GM18520 (cell line): ENCODE measurements around the gene KRT10.
"Not testable (repeated sequence)": the region's sequence is repeated elsewhere in the genome, so short reads cannot be mapped to it uniquely, and the experiment has no call there.

ENCODE experiments used
- ATAC-seq: cut with Tn5 transposase; IDR thresholded peaks from one replicate; pipeline ENCODE4 v1.9.1; 2021; ENCODE audit not compliant: unreplicated experiment

Gene KRT10

GRCh38 chr17:40822132-40822812 lies at the start of gene KRT10:
KRT10 (minus strand) TSS chr17:40822614; CDS start chr17:40822585, 29 bp downstream.
- no peak for ATAC-seq

- no peak for ATAC-seq
Observed at GRCh38 chr17:40871316-40871715, 48.9 kb upstream of the KRT10 start.

GRCh38 chr17:40870136-40870535 lies 47.7 kb upstream of the KRT10 start:
- ATAC-seq: no peak

GRCh38 chr17:40866838-40867237 lies 44.4 kb upstream of the KRT10 start, which contains the start of gene KRT12:
KRT12 (minus strand) TSS chr17:40867223; CDS start chr17:40867186, 37 bp downstream.
- no peak for ATAC-seq

- no peak for ATAC-seq
Observed at GRCh38 chr17:40864661-40865390, 42.4 kb upstream of the KRT10 start.

- no peak for ATAC-seq
Observed at GRCh38 chr17:40862985-40863733, 40.7 kb upstream of the KRT10 start.

- ATAC-seq: no peak
Observed at GRCh38 chr17:40859536-40859935, 37.1 kb upstream of the KRT10 start.

GRCh38 chr17:40858667-40859066 lies 36.3 kb upstream of the KRT10 start:
- ATAC-seq: not testable (repeated sequence)

GRCh38 chr17:40857535-40857934 lies 35.1 kb upstream of the KRT10 start:
- no peak for ATAC-seq

- no peak for ATAC-seq
Observed at GRCh38 chr17:40854175-40854814, 31.9 kb upstream of the KRT10 start.

GRCh38 chr17:40852364-40852763 lies 29.9 kb upstream of the KRT10 start:
- ATAC-seq: no peak

- no peak for ATAC-seq
Observed at GRCh38 chr17:40850293-40850972, 28.0 kb upstream of the KRT10 start.

- ATAC-seq: no peak
Observed at GRCh38 chr17:40849723-40850122, 27.3 kb upstream of the KRT10 start.

- no peak for ATAC-seq
Observed at GRCh38 chr17:40848583-40849235, 26.3 kb upstream of the KRT10 start.

- ATAC-seq: no peak
Observed at GRCh38 chr17:40846515-40847144, 24.2 kb upstream of the KRT10 start.

- no peak for ATAC-seq
Observed at GRCh38 chr17:40844671-40845107, 22.3 kb upstream of the KRT10 start.

- no peak for ATAC-seq
Observed at GRCh38 chr17:40843242-40843641, 20.8 kb upstream of the KRT10 start.

GRCh38 chr17:40841246-40841645 lies 18.8 kb upstream of the KRT10 start:
- no peak for ATAC-seq

GRCh38 chr17:40839194-40839593 lies 16.8 kb upstream of the KRT10 start:
- no peak for ATAC-seq

- ATAC-seq: no peak
Observed at GRCh38 chr17:40836020-40836419, 13.6 kb upstream of the KRT10 start.
